CD4-positive, alpha-beta T cell treated with Interleukin-2 at 100 ng/mL for 4 hours (primary cell): Measurements from ENCODE around the gene ADD3.
"Not testable (repeated sequence)": the region's sequence is repeated elsewhere in the genome, so short reads cannot be mapped to it uniquely, and the experiment has no call there.

Experiments
- DNase-seq: peaks from one replicate; pipeline ENCODE4 v3.0.0-alpha.2; 2020; ENCODE audit warnings: low spot score

ADD3 gene

GRCh38 chr10:110033701-110034235, 26.0 kb downstream of the ADD3 start:
- DNase-seq: no peak

DNA sequence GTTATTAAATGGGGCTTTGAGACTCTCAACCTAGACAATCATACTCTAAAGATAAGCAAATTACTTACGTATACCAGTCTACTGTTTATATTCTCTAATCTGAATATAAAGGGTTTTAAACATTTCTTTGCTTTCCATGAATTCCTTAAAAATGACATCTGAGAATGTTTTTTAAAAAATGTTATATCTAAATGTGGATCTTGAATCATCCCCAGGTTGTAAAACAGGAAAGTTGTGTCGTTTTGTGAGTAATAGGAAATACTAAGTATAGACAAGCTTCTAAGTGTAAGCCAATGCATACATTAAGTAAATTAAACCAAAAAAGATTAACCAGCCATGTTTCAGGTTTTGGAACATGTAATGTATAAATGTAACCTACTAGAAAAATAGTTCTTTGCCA, 26.8 kb downstream of the ADD3 start:
- no peak for DNase-seq

GRCh38 chr10:110035070-110035921, 27.5 kb downstream of the ADD3 start:
- no peak for DNase-seq

DNA sequence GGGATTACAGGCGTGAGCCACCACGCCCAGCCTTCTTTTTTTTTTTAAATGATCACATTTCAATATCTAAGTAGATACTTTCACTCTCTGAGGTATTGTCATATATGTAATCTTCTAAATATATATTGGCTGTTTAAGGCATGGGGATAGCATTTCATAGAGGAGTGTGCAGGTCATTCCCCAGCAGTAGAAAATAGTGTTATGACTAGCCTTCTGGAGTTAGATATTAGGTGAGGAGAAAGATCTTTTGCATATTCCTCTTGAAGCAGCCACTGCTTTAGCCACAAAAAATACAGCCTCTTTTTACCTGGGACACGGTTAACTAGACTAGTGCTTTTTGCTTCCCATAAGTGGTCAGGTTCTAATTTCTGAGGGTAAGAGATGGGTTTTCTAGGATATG, 28.9 kb downstream of the ADD3 start:
- DNase-seq: no peak

DNA sequence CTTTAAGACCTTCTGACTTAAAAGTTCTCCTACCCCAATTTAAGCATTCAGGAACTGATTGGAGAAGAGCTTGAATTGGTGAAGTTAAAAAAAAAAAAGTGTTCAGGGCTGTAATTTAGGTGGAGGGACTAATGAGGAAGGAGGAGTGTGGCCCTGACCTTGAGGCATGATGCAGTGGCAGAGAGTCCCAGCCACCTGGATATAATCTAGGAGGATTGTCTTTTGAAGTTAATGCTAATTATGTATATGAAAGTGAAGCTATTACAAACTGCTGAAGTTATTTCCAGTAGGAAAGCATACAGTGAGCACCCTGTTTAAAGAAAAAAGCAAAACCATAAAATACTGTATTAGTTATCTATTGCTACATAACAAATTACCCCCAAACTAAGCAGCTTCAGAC, 31.5 kb downstream of the ADD3 start:
- no peak for DNase-seq

DNA sequence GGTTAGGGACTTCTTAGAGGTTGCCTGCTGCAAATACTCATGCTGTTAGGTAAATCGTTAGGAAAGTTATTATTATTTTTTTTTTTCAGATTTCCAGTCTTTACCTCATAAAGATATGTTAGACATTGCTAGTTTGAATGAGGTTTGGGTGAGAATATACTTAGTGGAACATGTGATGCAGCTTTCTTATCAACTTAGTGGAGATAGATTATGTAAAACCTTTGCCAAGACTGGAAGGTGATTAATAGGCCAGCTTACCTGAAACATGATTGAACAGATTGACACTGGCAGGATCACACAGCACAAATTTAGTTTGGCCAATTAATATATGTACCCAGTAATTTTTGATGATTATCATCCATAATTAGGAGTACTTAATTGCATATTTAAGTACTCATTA, 32.3 kb downstream of the ADD3 start:
- no peak for DNase-seq

DNA sequence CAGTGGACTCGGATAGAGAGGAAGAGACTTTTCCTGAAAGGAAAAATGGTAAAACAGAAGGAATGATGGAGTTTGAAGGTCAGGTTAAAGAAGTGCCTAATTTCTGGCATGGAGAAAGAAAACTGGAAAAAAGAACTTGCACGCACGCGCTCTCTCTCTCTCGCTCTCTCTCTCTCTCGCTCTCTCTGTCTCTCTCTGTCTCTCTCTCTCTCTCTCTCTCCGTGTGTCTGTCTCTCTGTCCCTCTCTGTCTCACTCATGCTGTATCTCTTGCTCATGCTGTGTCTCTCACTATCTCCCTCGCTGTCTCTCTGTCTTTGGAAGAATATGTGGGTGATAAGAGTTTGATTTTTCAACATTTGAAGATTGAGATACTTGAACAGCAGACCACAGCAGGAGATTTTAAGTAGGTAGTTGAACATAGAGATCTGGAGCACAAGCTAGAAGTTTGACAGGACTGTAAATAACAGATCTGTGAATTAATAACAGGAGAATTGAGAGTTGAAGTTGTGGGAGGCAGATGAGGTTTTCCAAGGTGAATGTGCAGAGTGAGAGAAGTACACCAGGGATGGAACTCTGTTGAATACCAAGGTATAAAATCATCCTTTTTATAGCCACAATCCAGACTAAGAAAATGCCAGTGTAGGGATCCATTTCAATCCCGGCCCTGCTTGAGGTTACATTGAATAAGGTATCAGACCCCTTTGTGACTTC, 33.1 kb downstream of the ADD3 start:
- DNase-seq: no peak

- DNase-seq: no peak
Observed at GRCh38 chr10:110041479-110041829, 33.7 kb downstream of the ADD3 start.

DNA sequence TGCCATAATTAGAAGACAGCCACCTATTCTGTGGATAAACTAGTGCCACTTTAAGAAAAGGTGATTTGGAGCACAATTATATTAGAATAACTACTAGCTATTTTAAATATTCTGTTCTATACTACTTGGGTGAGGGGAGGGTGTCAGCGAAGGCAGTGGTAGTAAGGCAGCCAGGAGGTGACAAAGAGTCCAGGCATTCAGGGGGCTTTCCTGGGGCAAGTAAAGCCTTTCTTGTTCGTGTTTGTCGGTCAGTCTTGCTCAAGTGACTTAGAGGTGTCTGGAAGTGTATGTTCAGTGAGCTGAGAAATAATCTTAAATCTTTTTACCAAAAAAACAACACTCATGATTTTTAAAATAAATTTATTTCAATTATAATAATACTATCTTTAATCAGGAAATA, 34.4 kb downstream of the ADD3 start:
- no peak for DNase-seq

DNA sequence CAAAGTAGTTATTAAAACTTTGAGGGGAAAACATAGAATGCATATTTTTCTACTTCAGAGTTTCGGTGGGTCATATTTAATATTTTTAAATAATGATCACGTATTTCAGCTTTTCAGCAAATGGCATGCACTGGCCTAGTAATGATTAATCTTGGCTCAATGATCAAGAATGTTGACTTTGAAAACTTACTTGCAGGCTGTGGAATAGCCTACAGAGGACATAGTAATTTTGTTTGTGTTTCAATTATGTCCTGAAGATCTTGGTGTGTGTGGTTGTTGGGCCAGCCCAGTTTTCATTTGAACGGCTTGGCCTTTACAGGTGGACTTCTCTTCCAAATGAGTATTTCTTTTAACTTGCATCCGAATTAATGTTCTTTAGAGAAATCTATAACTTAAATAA, 35.1 kb downstream of the ADD3 start:
- no peak for DNase-seq

DNA sequence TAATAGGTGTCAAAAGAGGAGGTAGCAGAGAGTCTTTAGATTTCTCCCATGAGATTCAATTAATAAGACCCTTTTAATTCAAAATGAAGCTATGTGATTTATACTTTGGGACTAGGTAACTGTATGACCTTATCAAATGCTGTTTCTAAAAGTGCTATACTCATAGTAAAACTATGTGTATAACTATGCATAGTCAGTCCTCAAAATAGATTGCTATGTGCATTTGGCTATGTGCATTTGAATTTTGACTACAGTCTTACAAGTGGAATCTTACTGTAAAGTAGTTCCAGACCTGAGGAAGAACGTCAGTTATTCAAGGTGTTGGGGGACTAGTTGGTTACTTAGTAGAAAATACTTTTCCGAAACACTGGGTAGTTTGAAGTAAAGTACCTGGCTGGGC, 36.9 kb downstream of the ADD3 start:
- no peak for DNase-seq

- no peak for DNase-seq
Observed at GRCh38 chr10:110045772-110046171, 38.0 kb downstream of the ADD3 start.

- DNase-seq: not testable (repeated sequence)
Observed at GRCh38 chr10:110048145-110048544, 40.4 kb downstream of the ADD3 start.

DNA sequence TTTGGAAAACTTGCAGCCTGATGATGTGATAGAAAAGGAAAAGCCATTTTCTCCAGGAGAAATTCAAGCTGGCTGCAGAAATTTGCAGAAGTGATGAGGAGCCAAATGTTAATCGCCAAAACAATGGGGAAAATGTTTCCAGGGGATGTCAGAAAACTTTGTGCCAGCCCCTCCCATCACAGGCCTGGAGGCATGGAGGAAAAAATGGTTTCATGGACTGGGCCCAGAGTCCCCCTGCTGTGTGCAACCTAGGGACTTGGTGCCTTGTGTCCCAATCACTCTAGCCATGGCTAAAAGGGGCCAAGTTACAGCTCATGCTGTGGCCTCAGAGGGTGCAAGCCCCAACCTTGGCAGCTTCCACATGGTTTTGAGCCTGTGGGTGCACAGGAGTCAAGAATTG, 41.0 kb downstream of the ADD3 start:
- DNase-seq: no peak

DNA sequence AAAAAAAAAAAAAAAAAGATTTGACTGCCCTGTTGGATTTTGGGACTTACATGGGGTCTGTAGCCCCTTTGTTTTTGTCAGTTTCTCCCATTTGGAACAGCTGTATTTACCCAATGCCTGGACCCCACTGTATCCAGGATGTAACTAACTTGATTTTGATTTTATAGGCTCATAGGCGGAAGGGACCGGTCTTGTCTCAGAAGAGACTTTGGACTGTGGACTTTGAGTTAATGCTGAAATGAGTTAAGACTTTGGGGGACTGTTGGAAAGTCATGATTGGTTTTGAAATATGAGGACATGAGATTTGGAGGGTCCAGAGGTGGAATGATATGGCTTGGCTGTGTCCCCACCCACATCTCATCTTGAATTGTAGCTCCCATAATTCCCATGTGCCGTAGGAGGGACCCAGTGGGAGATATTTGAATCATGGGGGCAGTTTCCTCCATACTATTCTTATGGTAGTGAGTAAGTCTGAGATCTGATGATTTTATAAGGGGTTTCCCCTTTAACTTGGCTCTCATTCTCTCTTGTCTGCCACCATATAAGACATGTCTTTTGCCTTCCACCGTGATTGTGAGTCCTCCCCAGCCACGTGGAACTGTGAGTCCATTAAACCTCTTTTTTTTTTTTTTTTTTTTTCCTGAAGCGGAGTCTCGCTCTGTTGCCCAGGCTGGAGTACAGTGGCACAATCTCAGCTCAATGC, 42.3 kb downstream of the ADD3 start:
- DNase-seq: not testable (repeated sequence)

GRCh38 chr10:110051487-110051886, 43.7 kb downstream of the ADD3 start:
- no peak for DNase-seq

DNA sequence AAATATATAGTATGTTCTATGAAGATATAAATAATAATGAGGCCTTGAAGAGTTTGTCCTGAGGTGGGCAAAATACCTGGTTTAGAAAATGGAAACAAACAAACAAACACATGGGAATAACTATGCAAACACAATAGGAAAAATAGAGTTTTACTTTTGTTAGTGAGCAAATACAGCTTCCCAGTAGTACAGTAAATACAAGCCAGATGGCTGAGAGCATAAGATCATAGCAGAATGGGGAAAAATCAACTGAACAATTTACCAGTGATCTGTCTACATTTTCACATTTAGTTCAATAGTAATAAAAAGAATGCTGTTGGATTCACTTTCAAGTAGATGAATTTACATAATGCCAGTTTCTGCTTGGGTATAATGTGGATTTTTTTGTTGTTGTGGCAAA, 45.1 kb downstream of the ADD3 start:
- no peak for DNase-seq

GRCh38 chr10:110056822-110057221, 49.0 kb downstream of the ADD3 start:
- no peak for DNase-seq

GRCh38 chr10:110057456-110057855, 49.7 kb downstream of the ADD3 start:
- no peak for DNase-seq

GRCh38 chr10:110058212-110058611, 50.4 kb downstream of the ADD3 start:
- no peak for DNase-seq

DNA sequence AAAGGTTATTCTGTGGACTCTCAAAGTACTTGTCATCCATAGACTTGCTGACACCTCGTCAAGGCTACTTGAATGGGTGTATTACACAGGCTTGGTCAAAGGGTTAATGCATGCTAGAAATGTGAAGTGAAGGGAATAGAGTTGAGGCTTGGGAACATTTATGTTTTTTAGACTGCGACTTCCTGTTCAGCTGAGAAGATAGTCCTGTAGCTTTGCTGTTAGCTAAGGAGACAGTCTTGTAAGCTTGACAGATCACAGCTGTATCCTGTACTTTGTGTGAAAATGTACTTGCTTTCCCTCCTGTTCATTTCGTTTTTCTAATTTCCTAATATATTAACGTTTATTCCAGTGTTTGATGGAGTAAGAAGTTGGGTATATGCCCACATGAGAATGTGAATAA, 52.1 kb downstream of the ADD3 start:
- DNase-seq: no peak

DNA sequence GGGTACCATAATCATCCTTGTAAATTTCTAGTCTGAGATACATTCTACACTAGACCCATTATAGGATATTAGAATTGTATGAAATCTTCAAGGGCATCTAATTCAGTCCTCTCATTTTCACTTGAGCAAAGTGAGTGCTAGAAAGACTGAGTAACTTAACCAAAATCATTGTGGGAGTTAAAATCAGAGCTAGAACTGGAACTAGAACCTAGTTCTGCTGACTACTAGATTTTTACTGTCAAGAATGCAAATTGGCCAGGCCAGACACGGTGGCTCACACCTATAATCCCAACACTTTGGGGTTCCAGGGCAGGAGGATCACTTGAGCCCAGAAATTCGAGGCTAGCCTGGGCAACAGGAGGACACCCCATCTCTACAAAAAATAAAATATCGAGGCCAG, 53.9 kb downstream of the ADD3 start:
- DNase-seq: no peak

DNA sequence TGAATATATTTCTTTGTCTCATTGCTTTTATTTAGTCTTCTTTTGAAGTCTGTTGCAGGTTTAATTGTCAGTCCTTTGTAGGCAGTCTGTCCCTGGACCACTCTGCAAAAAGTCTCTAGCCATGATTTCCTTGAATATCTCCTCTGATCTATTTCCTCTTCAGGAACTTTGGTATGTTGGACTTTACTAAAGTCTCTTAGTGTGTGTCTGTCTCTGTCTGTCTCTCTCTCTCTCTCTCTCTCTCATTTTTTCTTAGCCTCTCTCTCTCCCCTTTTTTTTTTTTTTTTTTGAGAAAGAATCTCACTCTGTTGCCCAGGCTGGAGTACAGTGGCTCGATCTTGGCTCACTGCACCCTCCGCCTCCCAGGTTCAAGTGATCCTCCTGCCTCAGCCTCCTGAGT, 57.5 kb downstream of the ADD3 start:
- no peak for DNase-seq
